GM19467 (cell line): ENCODE results near the gene FBXO42.

Experiments used
- ATAC-seq: cut with Tn5 transposase; IDR thresholded peaks from one replicate; pipeline ENCODE4 v1.9.1; 2021; ENCODE audit warnings: mild to moderate bottlenecking, moderate library complexity; ENCODE audit not compliant: unreplicated experiment

FBXO42 gene

GRCh38 chr1:16351994-16352841, at the start of gene FBXO42:
FBXO42 (minus strand) TSS chr1:16352480; CDS start chr1:16315418, 37,062 bp downstream.
- peak; percentile 83 for ATAC-seq

DNA sequence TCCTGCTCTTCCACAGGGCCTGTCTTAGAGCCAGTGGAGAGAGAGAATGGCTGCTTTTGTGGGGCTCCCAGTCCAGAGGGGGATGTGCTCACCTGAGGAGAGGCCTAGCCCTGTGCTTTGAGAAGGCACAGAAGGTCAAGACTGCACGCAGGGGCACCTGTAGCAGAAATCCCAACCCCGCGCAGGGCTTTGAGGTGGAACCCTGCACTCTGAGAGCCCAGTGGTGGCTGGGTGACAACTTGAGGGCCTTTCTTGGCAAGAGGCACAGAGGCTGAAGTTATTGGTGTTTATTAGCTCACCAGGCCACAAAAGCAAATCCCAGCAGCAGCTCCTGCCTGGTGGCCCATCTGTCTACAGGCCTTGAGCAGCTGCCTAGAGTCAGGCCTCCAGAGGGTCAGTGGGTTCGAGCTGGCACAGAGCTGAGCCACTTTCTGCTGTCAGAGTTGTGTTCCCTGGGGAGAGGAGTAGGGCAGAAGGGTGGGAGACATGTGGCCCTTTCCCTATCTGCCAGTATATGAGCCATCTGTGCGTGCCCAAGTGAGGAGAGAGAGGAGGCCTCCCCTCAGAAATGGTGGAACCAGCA, 46.2 kb upstream of the FBXO42 start:
- no peak for ATAC-seq

DNA sequence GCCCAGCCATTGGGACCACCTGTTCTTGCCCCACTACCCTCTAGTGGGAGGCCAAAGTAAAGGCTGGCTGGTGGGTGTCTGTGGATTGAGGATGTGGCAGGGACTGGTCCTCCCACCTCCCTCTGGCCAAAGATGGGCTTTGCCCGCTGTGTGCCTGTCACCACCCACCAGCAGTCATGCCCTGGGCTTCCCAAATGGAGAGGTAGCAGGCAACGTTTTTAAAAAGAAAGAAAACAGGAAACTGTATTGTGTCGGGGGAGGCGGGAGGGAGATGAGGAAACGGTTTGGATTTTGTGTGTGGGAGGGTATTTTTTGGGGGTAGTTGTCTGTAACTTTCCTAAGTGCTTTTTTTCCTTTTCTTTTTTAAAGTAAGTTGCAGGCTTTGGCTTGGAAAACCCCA, 44.8 kb upstream of the FBXO42 start:
- ATAC-seq, result no peak

DNA sequence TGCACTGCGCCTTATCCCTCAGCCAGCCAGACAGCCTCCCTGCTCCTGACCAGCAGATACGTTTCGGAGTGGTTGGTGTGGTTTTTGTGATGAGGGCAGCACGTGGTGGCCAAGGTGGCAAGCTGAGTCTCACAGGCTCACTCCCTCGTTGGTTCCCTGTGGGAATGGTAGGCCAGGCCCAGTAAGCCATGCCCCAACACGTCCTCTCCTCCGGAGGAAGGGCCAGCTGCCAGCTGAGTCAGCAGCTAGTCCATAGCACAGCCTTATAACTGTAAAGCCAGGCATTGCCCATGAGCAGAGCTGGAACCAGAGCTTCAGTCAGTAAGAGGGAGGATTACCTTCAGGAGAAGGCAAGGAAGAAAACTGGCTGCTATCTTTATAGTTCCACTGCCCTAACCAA, 44.3 kb upstream of the FBXO42 start:
- ATAC-seq, result no peak

- ATAC-seq, result no peak
Measured at GRCh38 chr1:16394977-16395376, 42.7 kb upstream of the FBXO42 start.

DNA sequence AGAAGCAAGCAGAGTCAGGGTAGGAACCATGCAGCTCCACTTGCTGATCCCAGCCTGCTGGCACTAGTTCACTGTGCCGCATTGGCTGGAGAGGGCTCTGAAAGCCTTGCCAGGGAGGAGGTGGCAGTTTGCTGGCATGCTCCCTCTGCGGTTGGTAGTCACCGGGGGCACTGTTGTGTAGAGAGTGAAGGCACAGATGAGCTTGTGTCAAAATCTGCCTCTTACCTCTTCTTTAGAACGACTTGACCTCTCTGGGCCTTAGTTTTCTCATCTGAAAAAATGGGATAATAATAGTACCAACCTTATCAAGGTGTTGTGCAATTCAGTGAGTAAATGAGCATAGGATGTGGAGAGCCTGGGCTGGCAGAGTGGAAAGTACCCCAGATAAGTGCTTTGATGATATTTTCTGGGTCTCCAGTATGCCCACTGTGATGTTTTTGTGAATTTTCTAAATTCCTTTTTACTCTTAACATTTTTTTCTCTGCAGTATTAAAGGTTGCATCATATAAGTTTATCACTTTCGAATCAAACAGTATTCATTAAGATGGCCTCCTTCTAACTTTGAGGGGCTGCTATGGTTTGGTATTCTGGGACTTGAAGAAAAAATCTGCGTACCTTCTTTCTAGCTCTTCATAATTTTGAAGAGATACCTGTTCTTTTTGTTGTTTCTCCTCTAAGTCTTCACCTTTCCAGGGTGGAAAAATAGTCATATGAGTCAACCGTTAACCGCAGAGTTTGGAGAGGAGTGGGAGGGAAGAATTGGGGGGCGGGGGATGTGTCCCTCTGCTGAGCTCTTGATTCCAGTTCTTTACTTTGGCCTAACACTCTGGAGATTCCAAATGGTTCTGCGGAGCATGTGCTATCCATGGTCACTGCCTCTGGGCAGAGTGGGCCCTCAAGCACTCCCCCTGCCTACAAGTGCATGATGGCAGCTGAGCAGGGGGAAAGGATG, 41.6 kb upstream of the FBXO42 start:
- ATAC-seq, result no peak

GRCh38 chr1:16392740-16393569, 40.7 kb upstream of the FBXO42 start:
- no peak for ATAC-seq

- ATAC-seq, result no peak
Measured at GRCh38 chr1:16391411-16391810, 39.1 kb upstream of the FBXO42 start.

- no peak for ATAC-seq
Measured at GRCh38 chr1:16387201-16388188, 35.2 kb upstream of the FBXO42 start.

- ATAC-seq, result no peak
Measured at GRCh38 chr1:16386454-16387113, 34.3 kb upstream of the FBXO42 start.

- ATAC-seq, result no peak
Measured at GRCh38 chr1:16385659-16386453, 33.6 kb upstream of the FBXO42 start.

- ATAC-seq, result no peak
Measured at GRCh38 chr1:16383888-16384287, 31.6 kb upstream of the FBXO42 start.

GRCh38 chr1:16380868-16381267, 28.6 kb upstream of the FBXO42 start:
- no peak for ATAC-seq

DNA sequence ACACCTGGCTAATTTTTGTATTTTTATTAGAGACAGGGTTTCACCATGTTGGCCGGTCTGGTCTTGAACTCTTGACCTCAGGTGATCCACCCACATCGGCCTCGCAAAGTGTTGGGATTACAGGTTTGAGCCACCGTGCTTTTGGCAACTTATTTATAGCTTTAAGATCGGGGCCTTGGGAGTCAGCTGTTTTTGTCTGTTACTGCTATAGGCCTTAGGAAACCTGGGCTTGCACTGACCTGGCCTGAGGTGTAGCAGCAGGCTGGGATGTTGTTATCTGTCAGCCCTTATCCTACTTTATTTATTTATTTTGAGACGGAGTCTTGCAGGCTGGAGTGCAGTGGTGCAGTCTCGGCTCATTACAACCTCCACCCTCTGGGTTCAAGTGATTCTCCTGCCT, 26.2 kb upstream of the FBXO42 start:
- no peak for ATAC-seq

- ATAC-seq, result no peak
Measured at GRCh38 chr1:16376971-16377370, 24.7 kb upstream of the FBXO42 start.

- ATAC-seq, result no peak
Measured at GRCh38 chr1:16375521-16376340, 23.5 kb upstream of the FBXO42 start.

DNA sequence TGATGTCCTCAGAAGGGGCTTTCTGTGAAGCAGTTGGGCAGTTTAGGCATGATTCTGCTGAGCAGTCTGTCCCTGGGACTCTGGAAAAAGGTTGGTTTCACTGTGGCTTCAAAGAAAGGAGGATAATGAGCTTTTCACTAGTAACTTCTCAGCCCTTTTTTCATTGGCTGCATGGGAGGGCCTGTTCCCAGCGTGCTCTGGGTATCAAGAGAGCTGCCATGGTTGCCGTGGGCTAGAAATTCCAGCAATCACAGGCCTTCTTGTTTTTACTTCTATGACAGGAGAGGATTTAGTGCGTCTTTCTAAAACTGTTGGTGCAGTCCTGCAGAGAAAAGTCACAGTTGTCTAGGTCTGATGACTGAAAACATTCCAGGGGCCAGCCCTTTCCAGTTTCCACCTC, 22.0 kb upstream of the FBXO42 start:
- ATAC-seq, result no peak
